Measurements from ENCODE around the gene APOO. TPM values are rescaled to one million over a fixed set of nuclear protein-coding genes. Genes with fewer than 3 reads are reported as not detected.

Gene APOO
- total RNA-seq, 1 experiment from 2014 or later: 34.5 TPM

GRCh38 chrX:23788521-23788920 lies 119.2 kb downstream of the APOO start (continued):
- TF ChIP-seq, protein P1, sequence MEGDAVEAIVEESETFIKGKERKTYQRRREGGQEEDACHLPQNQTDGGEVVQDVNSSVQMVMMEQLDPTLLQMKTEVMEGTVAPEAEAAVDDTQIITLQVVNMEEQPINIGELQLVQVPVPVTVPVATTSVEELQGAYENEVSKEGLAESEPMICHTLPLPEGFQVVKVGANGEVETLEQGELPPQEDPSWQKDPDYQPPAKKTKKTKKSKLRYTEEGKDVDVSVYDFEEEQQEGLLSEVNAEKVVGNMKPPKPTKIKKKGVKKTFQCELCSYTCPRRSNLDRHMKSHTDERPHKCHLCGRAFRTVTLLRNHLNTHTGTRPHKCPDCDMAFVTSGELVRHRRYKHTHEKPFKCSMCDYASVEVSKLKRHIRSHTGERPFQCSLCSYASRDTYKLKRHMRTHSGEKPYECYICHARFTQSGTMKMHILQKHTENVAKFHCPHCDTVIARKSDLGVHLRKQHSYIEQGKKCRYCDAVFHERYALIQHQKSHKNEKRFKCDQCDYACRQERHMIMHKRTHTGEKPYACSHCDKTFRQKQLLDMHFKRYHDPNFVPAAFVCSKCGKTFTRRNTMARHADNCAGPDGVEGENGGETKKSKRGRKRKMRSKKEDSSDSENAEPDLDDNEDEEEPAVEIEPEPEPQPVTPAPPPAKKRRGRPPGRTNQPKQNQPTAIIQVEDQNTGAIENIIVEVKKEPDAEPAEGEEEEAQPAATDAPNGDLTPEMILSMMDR (IDR thresholded peaks at IDR 0.05 in 2 of 3, conservative IDR thresholded peaks at IDR 0.05 in 1 of 3; ENCODE audit: borderline replicate concordance in 1 of 3, insufficient read depth in 1 of 3, low read depth in 2 of 3, low read length in 2 of 3): no peak
- TF ChIP-seq ZNF274 (IDR thresholded peaks at IDR 0.05; ENCODE audit: low read depth, low read length) (no peak), JUND (IDR thresholded peaks at IDR 0.05) (no peak), POLR2AphosphoS5 (IDR thresholded peaks at IDR 0.05; ENCODE audit: low read depth, low read length) (no peak)

DNA sequence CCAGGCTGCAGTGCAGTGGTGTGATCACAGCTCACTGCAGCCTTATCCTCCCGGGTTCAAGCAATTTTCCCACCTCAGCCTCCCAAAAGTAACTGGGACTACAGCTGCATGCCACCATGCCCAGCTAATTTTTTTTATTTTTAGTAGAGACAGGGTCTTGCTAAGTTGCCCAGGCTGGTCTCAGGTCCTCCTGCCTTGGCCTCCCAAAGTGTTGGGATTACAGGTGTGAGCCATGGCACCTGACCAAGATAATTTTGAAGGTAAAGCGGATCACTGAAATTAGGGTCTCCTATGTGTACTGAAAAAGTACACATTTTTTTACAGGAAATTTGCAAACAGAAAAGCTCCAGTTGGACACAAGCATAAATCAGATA lies 120.0 kb downstream of the APOO start:
- Histone ChIP-seq H3K36me3 (ENCODE audit: control insufficient read depth in 1 of 2, insufficient read depth in 2 of 2, low read length in 2 of 2) (peaks cover 7 to 17% of the 10 kb centered on the region in 2 experiments), H3K9me3 (ENCODE audit: control insufficient read depth in 1 of 2, insufficient read depth in 1 of 2, low read depth in 1 of 2, low read length in 2 of 2) (no peaks in the 10 kb centered on the region), H3K9me2 (ENCODE audit: insufficient read depth) (no peaks in the 10 kb centered on the region), H3K27me3 (ENCODE audit: insufficient read depth, low read length) (no peaks in the 10 kb centered on the region), H3K27ac (ENCODE audit: low read depth, low read length) (peak overlapping the region; percentile 53), H4K20me1 (ENCODE audit: insufficient read depth) (0 out of 2 replicates have a peak, but pooled peaks cover 6% of the 10 kb centered on the region), H2AFZ (ENCODE audit: low read depth, low read length, poor library complexity, severe bottlenecking) (no peak overlapping the region), H3K79me2 (ENCODE audit: insufficient read depth, low read length) (peaks cover 18% of the 10 kb centered on the region), H3K4me2 (ENCODE audit: low read length) (no peak overlapping the region), H3K9ac (ENCODE audit: low read length) (no peak overlapping the region), H3K4me3 (replicated peaks in 1 of 2; ENCODE audit: low read depth in 1 of 2, low read length in 2 of 2) (no peak overlapping the region), H3K4me1 (ENCODE audit: control insufficient read depth in 1 of 2, insufficient read depth in 2 of 2, low read length in 2 of 2) (peaks cover 14 to 39% of the 10 kb centered on the region in 2 experiments)
- no TSS peak for BruUV-seq (replicated peaks)
- DNase-seq (ENCODE audit: low read depth, low spot score) (no peak), ATAC-seq (no peak)
- RAD21 ChIA-PET (ENCODE audit: low non-redundant PET in 1 of 2, low total read pairs in 2 of 2, uncharacterized antibody in 2 of 2, unreplicated experiment in 2 of 2): interaction anchor here in 1 of 2 experiments (1.0 kb wide), 1 partner anchor 114 kb away, joined by 4 read pairs; no protein-coding TSS in a partner anchor
- no peak for TF ChIP-seq CEBPB (IDR thresholded peaks at IDR 0.05; ENCODE audit: low read depth)
- TF ChIP-seq SRF (IDR thresholded peaks at IDR 0.05; ENCODE audit: low read depth): no peak
- no peak for TF ChIP-seq EZH2phosphoT487 (IDR thresholded peaks at IDR 0.05; ENCODE audit: borderline replicate concordance)
- no peak for TF ChIP-seq EGR1 (IDR thresholded peaks at IDR 0.05; ENCODE audit: low read depth)
- TF ChIP-seq ZFX (IDR thresholded peaks at IDR 0.05): no peak
- TF ChIP-seq, protein P1 (IDR thresholded peaks at IDR 0.05 in 2 of 3, conservative IDR thresholded peaks at IDR 0.05 in 1 of 3; ENCODE audit: borderline replicate concordance in 1 of 3, insufficient read depth in 1 of 3, low read depth in 2 of 3, low read length in 2 of 3): no peak
- TF ChIP-seq YY1 (IDR thresholded peaks at IDR 0.05; ENCODE audit: extremely low read depth, insufficient replicate concordance, low read depth, low read length): no peak
- TF ChIP-seq ZBTB33 (IDR thresholded peaks at IDR 0.05; ENCODE audit: extremely low read depth, insufficient replicate concordance, low read length): no peak
- TF ChIP-seq EZH2 (IDR thresholded peaks at IDR 0.05): no peak
- no peak for TF ChIP-seq SIN3A (IDR thresholded peaks at IDR 0.05; ENCODE audit: low read depth)
- no peak for TF ChIP-seq JUND (IDR thresholded peaks at IDR 0.05)
- TF ChIP-seq POLR2AphosphoS5 (IDR thresholded peaks at IDR 0.05; ENCODE audit: low read depth, low read length): no peak
- no peak for TF ChIP-seq RAD21 (IDR thresholded peaks at IDR 0.05; ENCODE audit: low read depth)
- TF ChIP-seq FOSL1 (IDR thresholded peaks at IDR 0.05; ENCODE audit: low read depth): no peak
- TF ChIP-seq, protein P2, sequence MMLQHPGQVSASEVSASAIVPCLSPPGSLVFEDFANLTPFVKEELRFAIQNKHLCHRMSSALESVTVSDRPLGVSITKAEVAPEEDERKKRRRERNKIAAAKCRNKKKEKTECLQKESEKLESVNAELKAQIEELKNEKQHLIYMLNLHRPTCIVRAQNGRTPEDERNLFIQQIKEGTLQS (IDR thresholded peaks at IDR 0.05): no peak
- no peak for TF ChIP-seq ELF1 (IDR thresholded peaks at IDR 0.05; ENCODE audit: borderline replicate concordance, low read depth)
- TF ChIP-seq ZNF274 (IDR thresholded peaks at IDR 0.05; ENCODE audit: low read depth, low read length): no peak
- no peak for TF ChIP-seq CBX3 (IDR thresholded peaks at IDR 0.05; ENCODE audit: low read depth)
- CTCF ChIA-PET: interaction anchor here (2.9 kb wide), 1 partner anchor 114 kb away, joined by 14 read pairs; no protein-coding TSS in a partner anchor
- POLR2A ChIA-PET: interaction anchor here (0.6 to 7.7 kb wide), 7 partner anchors 10 to 120 kb away, joined by 3 to 75 read pairs (median 4); no protein-coding TSS in a partner anchor
- intact Hi-C loops (cut with micrococcal nuclease): loop anchor here (2.0 kb wide), 1 partner anchor 19 kb away; no protein-coding TSS in a partner anchor

All from HCT116 (cell line).